DMS53 treated with DMSO at 0.1 percent for 48 hours (cell line): ENCODE measurements around the gene FAT1.

ENCODE experiments used
- DNase-seq: peaks from one replicate; lab custom pipeline; 2025; ENCODE audit not compliant: unreplicated experiment; lab: John Stamatoyannopoulos, UW

FAT1 gene

DNA sequence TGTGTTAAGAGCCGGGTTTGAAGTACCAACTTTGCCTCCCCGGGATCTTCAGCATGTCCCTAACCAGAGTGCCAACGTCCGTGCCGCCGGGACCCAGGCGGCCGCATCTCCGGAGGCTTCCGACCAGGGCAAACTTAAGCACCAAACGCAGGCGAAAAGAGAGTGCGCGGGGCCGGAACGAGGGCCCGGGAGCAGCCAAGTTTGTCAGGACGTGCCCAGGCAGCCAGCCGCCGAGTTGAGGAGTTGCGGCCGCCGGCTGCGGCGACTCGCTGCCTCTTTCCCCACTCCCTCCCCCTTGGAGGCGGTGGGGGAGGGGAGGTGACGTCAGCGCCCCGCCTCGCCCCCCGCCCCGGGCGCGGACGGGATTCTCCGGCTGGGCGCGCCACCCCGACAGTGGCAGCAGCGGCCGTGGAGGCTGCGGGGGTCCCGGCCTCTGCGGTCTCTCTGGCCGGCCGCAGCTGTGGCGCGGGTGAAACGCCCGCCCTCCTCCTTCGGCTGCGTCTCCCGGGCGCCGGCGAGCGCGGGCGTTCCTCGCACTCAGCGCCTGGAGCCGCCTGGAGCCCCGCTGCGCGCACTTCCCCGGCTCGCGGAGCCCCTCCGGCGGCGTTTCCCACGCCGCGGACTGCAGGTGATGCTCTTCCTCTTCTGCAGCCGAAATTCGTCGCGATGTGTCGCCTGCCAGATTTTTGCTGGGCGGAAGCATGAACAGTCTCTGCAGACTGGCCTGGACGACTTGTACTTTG, 2.9 kb upstream of the FAT1 start:
- DNase-seq: no peak

DNA sequence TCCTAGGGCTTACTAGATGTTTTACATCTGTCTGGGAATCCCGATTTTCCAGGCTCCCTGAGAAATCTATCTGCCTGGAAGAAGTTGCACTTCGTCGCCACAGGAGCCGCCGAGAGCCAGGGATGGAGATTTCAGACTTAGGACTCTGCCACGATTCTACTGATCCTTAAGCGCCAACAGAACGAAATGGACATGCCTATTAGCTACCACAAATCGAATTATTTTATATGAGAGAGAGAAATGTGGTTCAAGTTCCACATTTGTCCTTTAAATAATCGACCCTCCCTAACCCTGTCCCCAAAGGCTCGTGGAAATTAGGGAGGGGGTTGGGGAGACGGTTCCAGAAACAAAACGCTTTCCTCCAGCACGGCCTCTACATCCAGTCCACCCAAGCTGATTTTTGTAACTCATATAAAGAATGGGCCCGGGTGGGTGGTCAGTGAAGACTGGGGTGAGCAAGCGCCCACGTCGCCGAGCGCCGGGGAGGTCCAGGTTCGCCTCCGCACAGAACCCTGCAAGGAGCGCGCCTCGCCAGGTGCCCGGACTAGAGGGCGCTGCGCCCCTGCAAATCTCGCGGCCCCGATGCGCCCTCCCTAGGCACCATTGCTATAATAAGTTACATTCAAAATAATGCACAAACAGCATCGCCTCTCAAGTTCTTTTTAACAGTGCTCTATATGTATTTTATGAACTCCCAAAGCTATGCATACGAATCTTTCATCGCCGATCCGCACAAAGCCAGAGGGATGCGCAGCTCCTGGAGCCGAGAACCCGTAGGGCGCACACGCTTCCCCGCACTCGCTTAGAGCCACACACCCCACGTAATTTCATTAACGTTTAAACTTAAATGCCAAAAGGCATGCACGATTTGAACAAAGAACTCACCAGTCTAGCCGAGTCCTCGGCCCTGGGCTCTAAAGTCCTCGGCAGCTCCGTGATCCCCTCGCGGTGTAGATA, 2.1 kb upstream of the FAT1 start:
- peak; percentile 61 for DNase-seq

- DNase-seq: peak; percentile 61
Observed at GRCh38 chr4:186724864-186725468, 1.3 kb upstream of the FAT1 start.

GRCh38 chr4:186724058-186724863, 605 bp upstream of the FAT1 start:
- peak; percentile 23 for DNase-seq

DNA sequence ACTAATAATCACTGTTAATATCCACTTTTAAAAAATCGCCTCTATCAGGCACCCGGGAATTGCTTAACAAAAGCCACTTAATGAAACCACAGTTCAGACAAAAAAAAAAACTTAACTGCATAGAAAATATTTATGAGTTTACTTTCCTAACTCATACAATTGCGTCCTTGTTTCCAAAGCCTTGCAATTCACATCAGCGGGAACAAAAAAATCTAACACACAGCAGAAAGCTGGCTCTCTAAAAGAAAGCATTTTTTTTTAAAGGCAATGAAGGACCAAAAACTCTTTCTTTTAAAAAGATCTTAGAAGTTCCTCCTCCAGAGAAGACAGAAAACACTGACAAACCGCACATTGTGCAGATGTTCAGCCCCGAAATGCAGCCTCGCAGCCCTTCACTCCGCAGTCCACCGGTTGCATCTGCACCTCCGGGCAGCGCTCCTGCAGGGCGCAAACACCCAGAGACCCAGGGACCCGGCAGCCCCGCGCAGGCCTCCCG, 812 bp downstream of the FAT1 start:
- DNase-seq: peak; percentile 1

GRCh38 chr4:186719925-186720694, 3.5 kb downstream of the FAT1 start:
- DNase-seq: peak; percentile 9

- no peak for DNase-seq
Observed at GRCh38 chr4:186717556-186717955, 6.1 kb downstream of the FAT1 start.

DNA sequence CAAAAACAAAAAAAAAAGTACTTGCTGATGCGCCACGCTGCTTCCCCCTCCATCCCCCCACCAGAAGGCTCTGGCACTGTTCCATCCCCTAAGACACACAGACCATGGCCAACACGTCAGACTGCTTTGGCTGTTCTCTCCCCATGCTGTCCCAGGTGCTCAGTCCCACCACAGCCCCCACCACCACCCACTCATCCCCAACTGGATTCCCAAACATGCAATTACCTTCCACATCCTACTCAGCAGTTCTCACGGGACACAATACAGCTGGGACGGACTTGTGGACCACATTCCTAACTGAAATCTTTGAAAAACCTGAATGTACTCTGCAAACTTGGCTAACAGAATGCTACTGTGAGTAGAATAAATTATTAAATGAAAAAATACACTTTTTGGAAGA, 8.6 kb downstream of the FAT1 start:
- DNase-seq: no peak

DNA sequence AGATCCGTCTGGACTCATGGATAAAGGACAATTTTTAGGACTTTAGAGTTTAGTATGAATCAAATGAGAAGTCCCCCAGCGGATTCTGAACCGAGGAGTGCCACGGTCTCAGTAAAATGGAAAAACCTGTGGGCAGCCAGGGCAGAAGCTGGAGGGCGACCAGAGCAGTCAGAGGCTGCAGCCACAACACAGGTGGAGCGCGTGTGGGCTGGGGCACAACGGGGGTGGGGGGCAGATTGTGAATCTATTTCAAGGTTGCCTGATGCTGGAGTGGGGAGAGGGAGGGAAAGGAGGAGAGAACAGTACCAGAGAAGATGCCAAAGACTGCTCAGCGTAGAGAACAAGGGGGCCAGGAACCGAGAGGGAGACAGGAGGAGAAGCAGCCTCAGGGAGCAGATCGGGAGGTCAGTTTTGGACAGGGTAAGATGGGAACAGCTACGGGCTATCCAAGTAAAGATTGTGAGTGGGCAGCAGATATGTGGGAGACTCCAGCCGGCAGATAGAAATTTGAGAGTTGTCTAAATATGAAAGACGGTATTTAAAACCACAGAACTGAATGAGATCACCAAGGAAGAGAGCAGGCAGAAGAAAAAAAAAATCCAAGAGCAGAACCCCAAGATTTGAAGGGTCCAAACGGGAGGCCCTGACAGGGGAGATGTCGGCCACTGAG, 9.5 kb downstream of the FAT1 start:
- DNase-seq: no peak

DNA sequence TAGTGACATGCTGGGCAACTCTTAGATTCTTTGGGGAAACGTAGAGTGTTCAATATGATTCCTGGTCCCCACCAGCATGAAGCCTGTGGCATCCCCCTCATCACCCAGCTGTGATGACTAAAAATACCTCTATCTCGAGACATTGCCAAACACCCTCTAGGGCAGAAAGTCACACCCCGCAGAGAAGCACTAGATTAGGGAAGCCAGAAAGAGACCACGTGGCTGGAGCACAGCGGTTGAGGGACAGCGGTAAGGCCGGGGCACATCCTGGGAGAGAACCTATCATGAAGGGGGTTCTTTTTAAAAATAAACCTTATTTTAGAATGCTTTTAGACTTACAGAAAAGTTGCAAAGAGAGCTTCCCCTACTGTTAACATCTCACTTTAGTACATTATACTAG, 11.0 kb downstream of the FAT1 start:
- no peak for DNase-seq

DNA sequence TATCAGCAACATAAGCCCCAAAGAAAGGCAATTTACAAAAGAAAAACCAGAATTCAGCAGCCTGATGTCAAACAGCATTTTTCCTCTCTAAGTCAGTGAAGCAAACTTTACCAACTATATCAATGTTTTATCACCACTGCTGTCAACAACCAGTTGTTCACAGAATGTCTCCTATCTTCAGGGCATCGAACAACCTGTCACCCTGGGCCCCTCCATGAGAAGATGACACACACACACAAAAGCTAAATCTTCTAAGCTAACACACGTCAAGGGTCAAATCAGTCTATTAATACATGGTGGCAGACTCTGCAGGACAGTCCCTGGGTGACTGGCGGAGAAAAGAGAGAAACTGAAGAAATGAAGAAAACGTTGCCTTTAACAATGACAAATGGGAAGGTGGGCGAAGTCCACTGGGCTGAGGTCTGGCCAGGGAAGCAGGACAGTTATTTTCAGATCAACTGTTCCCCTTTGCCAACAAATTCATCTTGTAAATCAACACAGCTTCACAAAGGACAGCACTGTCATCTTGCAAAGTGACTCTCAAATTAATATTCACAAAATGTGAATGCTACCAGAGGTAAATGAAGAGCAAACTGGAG, 13.0 kb downstream of the FAT1 start:
- no peak for DNase-seq

DNA sequence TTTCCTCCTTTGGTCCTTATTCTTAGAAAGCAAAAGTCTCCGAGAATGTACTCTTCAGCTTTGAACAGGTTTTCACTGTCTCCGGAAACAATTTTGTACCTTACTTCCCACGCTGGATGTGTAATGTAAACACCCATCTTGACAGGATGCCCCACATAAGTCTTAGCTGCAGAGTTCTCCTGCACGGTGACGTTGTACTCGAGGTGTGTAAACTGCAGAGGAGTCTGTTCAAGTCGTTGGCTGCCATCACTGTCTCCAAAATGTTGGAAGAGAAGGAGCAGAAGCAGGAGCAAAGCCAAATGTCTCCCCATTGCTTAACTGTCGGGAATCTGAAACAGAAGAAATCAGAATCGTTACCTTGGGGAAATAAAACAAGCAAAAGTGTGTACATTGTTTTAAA, 14.1 kb downstream of the FAT1 start:
- DNase-seq: no peak

DNA sequence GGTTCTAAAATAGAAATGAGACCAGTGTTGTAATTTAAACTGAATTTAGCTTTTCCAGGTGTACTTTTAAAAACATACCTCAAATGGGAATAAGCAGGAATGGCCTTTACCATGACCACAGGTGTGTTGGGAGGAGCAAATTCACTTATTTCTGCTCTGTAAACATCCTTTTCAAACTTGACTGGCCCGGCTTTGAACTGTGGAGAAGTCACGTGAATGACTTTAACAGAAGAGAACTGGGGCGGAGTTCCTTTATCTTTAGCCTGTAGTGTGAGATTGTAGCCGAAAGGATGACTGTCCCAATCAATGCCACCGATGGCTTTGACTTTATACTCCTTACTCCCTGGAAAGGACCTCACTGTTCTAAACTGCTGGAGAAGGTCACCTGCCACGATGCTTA, 15.1 kb downstream of the FAT1 start:
- no peak for DNase-seq

DNA sequence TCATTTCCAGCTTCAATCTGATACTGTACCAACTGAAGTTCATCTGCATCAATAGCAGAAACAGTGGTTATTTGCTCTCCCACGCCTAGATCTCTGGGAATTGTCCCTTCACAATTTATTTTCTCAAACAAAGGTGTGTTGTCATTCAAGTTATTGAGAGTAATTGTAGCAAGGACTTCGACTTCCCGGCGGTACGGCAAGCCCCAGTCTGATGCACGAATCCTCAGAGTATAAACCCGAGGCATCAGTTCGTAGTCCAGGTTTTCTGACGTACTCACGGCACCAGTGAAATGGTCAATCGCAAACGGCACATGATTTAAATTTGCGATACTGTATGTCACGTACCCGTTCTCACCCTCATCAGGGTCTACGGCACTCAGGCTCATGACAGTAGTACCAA, 15.7 kb downstream of the FAT1 start:
- DNase-seq: no peak

DNA sequence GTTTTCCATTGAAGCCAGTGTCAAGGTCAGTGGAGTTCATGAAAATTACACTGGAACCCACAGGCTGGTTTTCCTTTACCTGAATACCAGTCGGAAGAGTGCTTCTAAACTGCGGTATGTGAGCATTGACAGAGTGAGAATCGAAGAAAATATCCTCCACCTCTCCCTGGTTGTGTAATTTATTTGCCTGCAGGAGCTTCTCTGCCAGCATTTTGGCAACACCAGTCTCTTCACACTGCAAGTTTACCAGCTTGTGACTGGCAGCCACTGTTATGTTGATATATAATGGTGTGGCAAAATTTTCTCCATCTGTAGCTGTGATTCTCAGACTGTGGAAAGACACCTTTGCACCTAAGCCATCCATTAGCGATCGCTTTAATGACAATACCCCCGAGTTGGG, 16.1 kb downstream of the FAT1 start:
- DNase-seq: no peak

DNA sequence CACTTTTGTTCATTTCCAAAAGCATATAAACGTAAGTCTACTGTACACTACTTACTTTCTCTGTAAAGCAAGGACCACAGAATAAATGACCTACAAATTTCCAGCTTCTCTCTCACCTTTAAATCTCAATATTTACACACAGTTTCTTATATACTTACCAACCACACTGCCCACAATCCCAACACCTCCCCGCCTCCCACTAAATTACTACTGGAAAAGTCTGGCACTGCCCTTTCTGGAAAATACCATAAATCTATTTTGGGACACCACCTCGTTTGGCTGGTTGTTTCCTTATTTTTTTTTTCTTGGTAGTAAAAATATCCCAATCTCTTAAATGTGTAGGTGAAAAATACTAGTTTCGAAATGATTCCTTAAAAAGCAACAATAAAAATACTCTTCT, 19.6 kb downstream of the FAT1 start:
- no peak for DNase-seq

DNA sequence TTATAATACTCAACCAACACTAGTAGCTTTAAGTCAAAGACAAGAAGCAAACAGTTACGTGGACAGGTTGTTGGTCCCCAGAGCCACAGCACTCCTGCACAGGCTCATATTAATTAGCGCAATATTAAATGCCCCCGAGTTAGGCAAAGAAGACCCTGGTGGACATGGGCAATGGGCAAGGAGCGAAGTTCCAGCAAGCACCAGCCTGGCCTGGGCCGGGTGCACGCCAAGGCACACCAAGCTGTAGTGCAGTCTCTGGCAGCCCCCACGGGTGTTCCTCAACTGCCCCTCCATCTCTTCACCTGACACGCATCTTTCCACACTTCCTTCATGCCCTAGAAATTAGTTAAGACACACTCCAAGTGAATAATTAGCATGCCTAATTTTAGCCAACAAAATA, 20.1 kb downstream of the FAT1 start:
- DNase-seq: no peak

DNA sequence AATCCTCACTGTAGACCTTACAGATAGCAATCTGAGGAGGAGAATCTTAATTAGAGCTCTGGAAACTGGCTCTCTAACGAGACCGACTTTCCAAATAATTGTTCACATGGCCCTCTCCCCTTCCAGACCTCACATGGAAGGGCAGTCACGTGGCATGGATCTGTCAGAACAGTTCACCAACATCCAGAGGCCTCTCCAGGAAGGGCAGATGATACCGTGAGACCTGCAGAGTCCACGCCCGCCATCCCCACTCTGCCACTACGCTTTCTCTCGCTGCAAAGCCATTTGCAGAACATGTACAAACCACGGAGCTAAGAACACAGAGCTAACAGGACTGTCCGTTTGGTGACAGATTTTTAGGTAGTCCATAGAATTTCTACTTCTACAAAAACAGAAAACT, 20.7 kb downstream of the FAT1 start:
- no peak for DNase-seq

GRCh38 chr4:186702297-186702696, 21.4 kb downstream of the FAT1 start:
- DNase-seq: no peak
